ENCODE measurements around the gene MAN2A2. TPM values are rescaled to one million over a fixed set of nuclear protein-coding genes. Genes with fewer than 3 reads are reported as not detected.

MAN2A2 gene
- total RNA-seq, 4 donors from 2014 or later, result 46.8 to 109 (median 86.4) TPM

GRCh38 chr15:90911302-90911623 lies 8.2 kb downstream of the MAN2A2 start:
- DNase-seq, result no peak
- H3K27me3 ChIP-seq, result no peaks in the 10 kb centered on the region
- in situ Hi-C loops (cut with MboI; ENCODE audit: low pct_ligation_motif_present in 1 of 4, low pct_unique_long_range_greater_than_20kb in 1 of 4, low sequenced_read_pairs in 3 of 4) (no loop called here), intact Hi-C loops (cut with DNase I; ENCODE audit: low total_unique reads) (no loop called here)
- no peaks in the 10 kb centered on the region for H3K4me1 ChIP-seq
- no peak overlapping the region for H3K4me3 ChIP-seq
- no peak for TF ChIP-seq POLR2A (IDR thresholded peaks at IDR 0.05)
- TF ChIP-seq, protein P1, sequence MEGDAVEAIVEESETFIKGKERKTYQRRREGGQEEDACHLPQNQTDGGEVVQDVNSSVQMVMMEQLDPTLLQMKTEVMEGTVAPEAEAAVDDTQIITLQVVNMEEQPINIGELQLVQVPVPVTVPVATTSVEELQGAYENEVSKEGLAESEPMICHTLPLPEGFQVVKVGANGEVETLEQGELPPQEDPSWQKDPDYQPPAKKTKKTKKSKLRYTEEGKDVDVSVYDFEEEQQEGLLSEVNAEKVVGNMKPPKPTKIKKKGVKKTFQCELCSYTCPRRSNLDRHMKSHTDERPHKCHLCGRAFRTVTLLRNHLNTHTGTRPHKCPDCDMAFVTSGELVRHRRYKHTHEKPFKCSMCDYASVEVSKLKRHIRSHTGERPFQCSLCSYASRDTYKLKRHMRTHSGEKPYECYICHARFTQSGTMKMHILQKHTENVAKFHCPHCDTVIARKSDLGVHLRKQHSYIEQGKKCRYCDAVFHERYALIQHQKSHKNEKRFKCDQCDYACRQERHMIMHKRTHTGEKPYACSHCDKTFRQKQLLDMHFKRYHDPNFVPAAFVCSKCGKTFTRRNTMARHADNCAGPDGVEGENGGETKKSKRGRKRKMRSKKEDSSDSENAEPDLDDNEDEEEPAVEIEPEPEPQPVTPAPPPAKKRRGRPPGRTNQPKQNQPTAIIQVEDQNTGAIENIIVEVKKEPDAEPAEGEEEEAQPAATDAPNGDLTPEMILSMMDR (IDR thresholded peaks at IDR 0.05), result no peak
- TF ChIP-seq EP300 (IDR thresholded peaks at IDR 0.05; ENCODE audit: low read depth), result no peak
- no peak for TF ChIP-seq POLR2AphosphoS5 (IDR thresholded peaks at IDR 0.05)
- 92% methylated on average over 19 of the region's 19 CpGs; no CpG with 5 or more reads in 1 of the 2 donors for WGBS, 2 donors (ENCODE audit: low coverage in 1 of 2)
- no peaks in the 10 kb centered on the region for H3K9me3 ChIP-seq
- H3K36me3 ChIP-seq, result peaks cover 1 to 71% (median 33%) of the 10 kb centered on the region in 4 donors
- H3K27ac ChIP-seq, result no peak overlapping the region

GRCh38 chr15:90911906-90912769 lies 9.0 kb downstream of the MAN2A2 start:
- Histone ChIP-seq H3K4me1 (no peaks in the 10 kb centered on the region), H3K36me3 (peaks cover 1 to 70% (median 29%) of the 10 kb centered on the region in 4 donors), H3K27ac (no peak overlapping the region), H3K27me3 (no peaks in the 10 kb centered on the region), H3K9me3 (no peaks in the 10 kb centered on the region), H3K4me3 (no peak overlapping the region)
- TF ChIP-seq EP300 (IDR thresholded peaks at IDR 0.05; ENCODE audit: low read depth), result no peak
- TF ChIP-seq POLR2A (IDR thresholded peaks at IDR 0.05), result no peak
- no peak for DNase-seq
- in situ Hi-C loops (cut with MboI; ENCODE audit: low pct_ligation_motif_present in 1 of 4, low pct_unique_long_range_greater_than_20kb in 1 of 4, low sequenced_read_pairs in 3 of 4) (no loop called here), intact Hi-C loops (cut with DNase I; ENCODE audit: low total_unique reads) (no loop called here)
- 80 to 90% methylated on average over 1 to 29 of the region's 30 CpGs for WGBS, 2 donors (ENCODE audit: low coverage in 1 of 2)

- intact Hi-C loops (cut with DNase I; ENCODE audit: low total_unique reads), result no loop called here
- no peak overlapping the region for H3K27ac ChIP-seq
- no peaks in the 10 kb centered on the region for H3K4me1 ChIP-seq
- H3K4me3 ChIP-seq, result no peak overlapping the region
- H3K9me3 ChIP-seq, result no peaks in the 10 kb centered on the region
- H3K36me3 ChIP-seq, result peaks cover under 1 to 67% (median 26%) of the 10 kb centered on the region in 4 donors
- no peak for DNase-seq
- no peaks in the 10 kb centered on the region for H3K27me3 ChIP-seq
- in situ Hi-C loops (cut with MboI; ENCODE audit: low pct_ligation_motif_present in 1 of 4, low pct_unique_long_range_greater_than_20kb in 1 of 4, low sequenced_read_pairs in 3 of 4), result no loop called here
- WGBS, 2 donors (ENCODE audit: low coverage in 1 of 2), result 97 to 100% methylated on average over 4 to 7 of the region's 7 CpGs
- no peak for TF ChIP-seq EP300 (IDR thresholded peaks at IDR 0.05; ENCODE audit: low read depth)
- no peak for TF ChIP-seq POLR2A (IDR thresholded peaks at IDR 0.05)
- TF ChIP-seq, protein P1 (IDR thresholded peaks at IDR 0.05), result no peak
- no peak for TF ChIP-seq POLR2AphosphoS5 (IDR thresholded peaks at IDR 0.05)
Observed at GRCh38 chr15:90912770-90913075, 9.6 kb downstream of the MAN2A2 start.

GRCh38 chr15:90913398-90913944 lies 10.4 kb downstream of the MAN2A2 start:
- Histone ChIP-seq H3K4me3 (no peak overlapping the region), H3K9me3 (no peaks in the 10 kb centered on the region), H3K27me3 (no peaks in the 10 kb centered on the region), H3K36me3 (peaks cover 0 to 72% (median 30%) of the 10 kb centered on the region in 4 donors), H3K4me1 (no peaks in the 10 kb centered on the region), H3K27ac (no peak overlapping the region)
- no peak for DNase-seq
- intact Hi-C loops (cut with DNase I; ENCODE audit: low total_unique reads), result no loop called here
- in situ Hi-C loops (cut with MboI; ENCODE audit: low pct_ligation_motif_present in 1 of 4, low pct_unique_long_range_greater_than_20kb in 1 of 4, low sequenced_read_pairs in 3 of 4), result no loop called here
- TF ChIP-seq POLR2A (IDR thresholded peaks at IDR 0.05), result no peak
- TF ChIP-seq, protein P1 (IDR thresholded peaks at IDR 0.05), result no peak
- TF ChIP-seq EP300 (IDR thresholded peaks at IDR 0.05; ENCODE audit: low read depth), result no peak
- TF ChIP-seq POLR2AphosphoS5 (IDR thresholded peaks at IDR 0.05), result no peak
- 100% methylated on average over 10 of the region's 12 CpGs; no CpG with 5 or more reads in 1 of the 2 donors for WGBS, 2 donors (ENCODE audit: low coverage in 1 of 2)
